ENCODE measurements around the gene RP9. TPM values are rescaled to one million over a fixed set of nuclear protein-coding genes. Genes with fewer than 3 reads are reported as not detected.

RP9 gene
- total RNA-seq, 1 donor from 2014 or later, result 10.3 TPM

DNA sequence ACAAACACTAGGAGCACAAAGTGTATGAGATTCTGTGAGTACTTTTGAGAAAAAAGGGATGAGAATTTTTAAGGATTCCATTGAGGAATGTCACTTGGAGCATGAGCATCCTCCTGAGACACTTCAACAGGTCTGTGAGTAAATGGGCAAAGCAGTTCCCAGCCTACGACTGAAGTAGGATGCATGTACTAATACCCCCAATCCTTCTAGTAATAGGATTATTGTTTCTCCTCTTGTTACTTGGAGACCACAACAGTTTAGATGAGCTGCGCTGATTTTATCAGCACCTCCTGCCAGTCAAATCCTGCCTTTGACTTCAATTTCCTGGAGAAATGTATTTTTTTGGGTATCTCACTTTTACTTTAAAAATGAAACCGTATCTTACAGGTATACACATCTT, 21.0 kb upstream of the RP9 start:
- intact Hi-C loops (cut with DNase I), result no loop called here
- TF ChIP-seq POLR2A (IDR thresholded peaks at IDR 0.05) (no peak), POLR2AphosphoS5 (IDR thresholded peaks at IDR 0.05; ENCODE audit: insufficient read depth in 1 of 2, low read depth in 1 of 2) (no peak)
- TF ChIP-seq, protein P1, sequence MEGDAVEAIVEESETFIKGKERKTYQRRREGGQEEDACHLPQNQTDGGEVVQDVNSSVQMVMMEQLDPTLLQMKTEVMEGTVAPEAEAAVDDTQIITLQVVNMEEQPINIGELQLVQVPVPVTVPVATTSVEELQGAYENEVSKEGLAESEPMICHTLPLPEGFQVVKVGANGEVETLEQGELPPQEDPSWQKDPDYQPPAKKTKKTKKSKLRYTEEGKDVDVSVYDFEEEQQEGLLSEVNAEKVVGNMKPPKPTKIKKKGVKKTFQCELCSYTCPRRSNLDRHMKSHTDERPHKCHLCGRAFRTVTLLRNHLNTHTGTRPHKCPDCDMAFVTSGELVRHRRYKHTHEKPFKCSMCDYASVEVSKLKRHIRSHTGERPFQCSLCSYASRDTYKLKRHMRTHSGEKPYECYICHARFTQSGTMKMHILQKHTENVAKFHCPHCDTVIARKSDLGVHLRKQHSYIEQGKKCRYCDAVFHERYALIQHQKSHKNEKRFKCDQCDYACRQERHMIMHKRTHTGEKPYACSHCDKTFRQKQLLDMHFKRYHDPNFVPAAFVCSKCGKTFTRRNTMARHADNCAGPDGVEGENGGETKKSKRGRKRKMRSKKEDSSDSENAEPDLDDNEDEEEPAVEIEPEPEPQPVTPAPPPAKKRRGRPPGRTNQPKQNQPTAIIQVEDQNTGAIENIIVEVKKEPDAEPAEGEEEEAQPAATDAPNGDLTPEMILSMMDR (IDR thresholded peaks at IDR 0.05), result no peak
- no peak for DNase-seq (ENCODE audit: extremely low spot score in 2 of 2)
- Histone ChIP-seq H3K36me3 (no peaks in the 10 kb centered on the region), H3K27ac (no peak overlapping the region), H3K27me3 (no peaks in the 10 kb centered on the region), H3K9me3 (no peaks in the 10 kb centered on the region), H3K4me1 (peaks cover 14% of the 10 kb centered on the region), H3K4me3 (peak overlapping the region; percentile 75 to 78)

DNA sequence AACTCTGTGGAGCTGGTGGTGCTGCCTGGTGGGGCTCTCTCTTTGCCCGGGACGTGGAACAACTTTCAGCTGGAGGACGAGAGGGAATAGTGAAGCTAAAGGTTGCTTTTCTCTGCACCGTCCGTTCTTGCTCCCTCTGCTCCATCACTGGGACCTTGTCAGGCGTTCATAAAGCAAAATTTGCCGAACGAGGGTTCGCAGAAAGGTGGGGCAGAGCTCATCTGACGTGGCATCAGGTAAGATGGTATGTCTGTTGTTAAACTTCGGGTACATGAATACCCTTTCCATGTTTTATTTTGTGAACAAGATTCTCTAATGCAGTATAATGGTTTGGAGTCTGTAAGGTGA, 20.6 kb upstream of the RP9 start:
- TF ChIP-seq POLR2AphosphoS5 (IDR thresholded peaks at IDR 0.05; ENCODE audit: insufficient read depth in 1 of 2, low read depth in 1 of 2), result no peak
- TF ChIP-seq, protein P1 (IDR thresholded peaks at IDR 0.05), result no peak
- no peak for TF ChIP-seq POLR2A (IDR thresholded peaks at IDR 0.05)
- intact Hi-C loops (cut with DNase I), result no loop called here
- H3K27ac ChIP-seq, result peak overlapping the region; percentile 83

DNA sequence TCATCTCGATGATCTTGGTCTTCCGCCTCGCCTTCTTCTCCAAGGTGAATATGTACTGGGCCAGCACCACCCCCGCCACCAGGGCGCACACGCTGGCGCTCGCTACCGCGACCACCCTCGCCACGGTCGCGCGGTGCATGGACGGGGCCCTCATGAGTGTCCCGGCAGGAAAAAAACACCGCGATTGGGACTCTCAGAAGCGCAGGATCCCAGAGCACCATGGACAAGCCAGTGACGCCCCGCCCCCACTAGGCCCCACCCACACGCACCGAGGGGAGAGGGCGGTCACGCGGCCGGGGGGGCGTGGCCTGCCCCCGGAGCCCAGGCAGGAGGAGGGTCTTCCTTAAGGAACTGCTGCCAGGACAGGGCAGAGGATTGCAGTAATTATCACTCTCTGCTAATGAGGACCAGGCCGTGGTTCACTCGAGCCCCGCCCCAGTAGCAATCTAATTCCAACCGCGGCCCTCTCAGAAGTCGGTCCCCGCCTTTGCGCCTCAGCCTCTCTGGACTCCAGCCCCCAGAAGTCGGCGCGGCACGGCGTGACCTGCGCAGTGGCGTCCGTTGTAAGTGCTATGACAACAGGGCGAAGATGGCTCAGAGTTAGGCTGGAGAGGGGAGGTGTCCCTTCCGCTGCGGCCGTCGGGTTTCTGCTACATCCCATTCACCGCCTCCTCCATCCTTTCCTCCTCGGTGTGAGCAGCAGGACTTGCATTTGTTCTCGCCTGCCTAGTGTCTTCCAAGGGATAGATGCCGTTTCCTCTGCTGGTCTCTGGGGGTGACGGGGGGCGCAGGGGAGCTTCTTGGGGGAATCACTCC, 20.0 kb upstream of the RP9 start, which contains the start of gene BBS9:
Gene BBS9 (plus strand): TSS at position 575 of the 816 bp plus-strand sequence. CDS start 16,689 bp downstream, outside the sequence.
- Histone ChIP-seq H3K36me3 (no peaks in the 10 kb centered on the region), H3K9me3 (no peaks in the 10 kb centered on the region), H3K27me3 (no peaks in the 10 kb centered on the region), H3K4me3 (peak within 1 kb of the TSS; percentile 75 to 78), H3K27ac (peak within 1 kb of the TSS; percentile 83), H3K4me1 (peaks cover 14% of the 10 kb centered on the region)
- intact Hi-C loops (cut with DNase I), result no loop called here
- peak in 1 of 2 donors; percentile 92 for DNase-seq (ENCODE audit: extremely low spot score in 2 of 2)
- TF ChIP-seq POLR2A (IDR thresholded peaks at IDR 0.05) (peak in 1 of 2 donors; percentile 27), POLR2AphosphoS5 (IDR thresholded peaks at IDR 0.05; ENCODE audit: insufficient read depth in 1 of 2, low read depth in 1 of 2) (peak; percentile 82 to 83)
- TF ChIP-seq, protein P1 (IDR thresholded peaks at IDR 0.05), result no peak

More for the DNA sequence above, 20.6 kb upstream of the RP9 start:
- H3K9me3 ChIP-seq, result no peaks in the 10 kb centered on the region
- H3K4me3 ChIP-seq, result peak overlapping the region; percentile 75 to 78
- DNase-seq (ENCODE audit: extremely low spot score in 2 of 2), result no peak
- H3K27me3 ChIP-seq, result no peaks in the 10 kb centered on the region
- H3K36me3 ChIP-seq, result no peaks in the 10 kb centered on the region
- H3K4me1 ChIP-seq, result peaks cover 14% of the 10 kb centered on the region

GRCh38 chr7:33128631-33128989, 19.4 kb upstream of the RP9 start:
- intact Hi-C loops (cut with DNase I), result no loop called here
- TF ChIP-seq, protein P1 (IDR thresholded peaks at IDR 0.05), result no peak
- TF ChIP-seq POLR2A (IDR thresholded peaks at IDR 0.05), result no peak
- no peak for TF ChIP-seq POLR2AphosphoS5 (IDR thresholded peaks at IDR 0.05; ENCODE audit: insufficient read depth in 1 of 2, low read depth in 1 of 2)
- Histone ChIP-seq H3K4me1 (peaks cover 14% of the 10 kb centered on the region), H3K4me3 (peak overlapping the region; percentile 75 to 78), H3K27ac (peak overlapping the region; percentile 83), H3K9me3 (no peaks in the 10 kb centered on the region), H3K36me3 (no peaks in the 10 kb centered on the region), H3K27me3 (no peaks in the 10 kb centered on the region)
- no peak for DNase-seq (ENCODE audit: extremely low spot score in 2 of 2)

DNA sequence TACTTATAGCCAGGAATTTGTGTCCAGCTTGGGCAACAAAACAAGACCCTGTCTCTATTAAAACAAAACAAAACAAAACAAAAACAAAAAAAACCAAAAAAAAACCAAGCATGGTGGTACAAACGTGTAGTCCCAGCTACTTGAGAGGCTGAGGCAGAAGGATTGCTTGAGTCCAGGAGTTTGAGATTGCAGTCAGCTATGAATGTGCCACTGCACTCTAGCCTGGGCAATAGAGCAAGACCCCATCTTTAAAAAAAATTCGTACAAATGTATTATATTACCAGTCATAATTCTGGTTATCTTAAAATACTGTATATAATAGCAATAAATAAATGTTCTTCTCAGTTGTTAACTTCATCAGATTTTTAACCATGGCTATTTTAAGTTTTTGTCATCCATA, 17.9 kb upstream of the RP9 start:
- DNase-seq (ENCODE audit: extremely low spot score in 2 of 2), result no peak
- Histone ChIP-seq H3K27me3 (no peaks in the 10 kb centered on the region), H3K9me3 (no peaks in the 10 kb centered on the region), H3K27ac (no peak overlapping the region), H3K4me1 (peaks cover 14% of the 10 kb centered on the region), H3K36me3 (no peaks in the 10 kb centered on the region), H3K4me3 (no peak overlapping the region)
- intact Hi-C loops (cut with DNase I), result no loop called here
- TF ChIP-seq POLR2A (IDR thresholded peaks at IDR 0.05) (no peak), POLR2AphosphoS5 (IDR thresholded peaks at IDR 0.05; ENCODE audit: insufficient read depth in 1 of 2, low read depth in 1 of 2) (no peak)
- TF ChIP-seq, protein P1 (IDR thresholded peaks at IDR 0.05), result no peak
